Uterus (tissue), 4 donors: ENCODE results near the gene RNF6. TPM values are rescaled to one million over a fixed set of nuclear protein-coding genes. Genes with fewer than 3 reads are reported as not detected.
A peak's percentile ranks its signal among the peaks of the same experiment; 100 is the strongest.

Experiments used
- DNase-seq, 2 donors: peaks; one replicate each; pipeline ENCODE4 v3.0.0-alpha.2; 2019 to 2020
- H3K27ac ChIP-seq, 2 donors: fragments of 200-600 bp; sonication (generic); 1 replicate in 1 of 2; 2 replicates in 1 of 2; pipeline ENCODE4 v1.5.1; 2016 to 2018
- H3K27me3 ChIP-seq, 2 donors: fragments of 200-600 bp; sonication (generic); one replicate each; pipeline ENCODE4 v1.5.1; 2018 to 2019; ENCODE audit warnings: control low read depth in 1 of 2
- H3K36me3 ChIP-seq, 2 donors: fragments of 200-600 bp; sonication (generic); one replicate each; pipeline ENCODE4 v1.5.1; 2019; ENCODE audit warnings: control low read depth in 1 of 2
- H3K4me1 ChIP-seq, 2 donors: fragments of 200-600 bp; sonication (generic); one replicate each; pipeline ENCODE4 v1.5.1; 2018 to 2019; ENCODE audit warnings: control low read depth in 1 of 2
- H3K4me3 ChIP-seq, 2 donors: fragments of 200-600 bp; sonication (generic); 1 replicate in 1 of 2; 2 replicates in 1 of 2; pipeline ENCODE4 v1.5.1; 2018 to 2019; ENCODE audit warnings: mild to moderate bottlenecking in 1 of 2
- H3K9me3 ChIP-seq, 2 donors: fragments of 200-600 bp; sonication (generic); one replicate each; pipeline ENCODE4 v1.5.1; 2019; ENCODE audit warnings: control low read depth in 1 of 2
- CTCF ChIP-seq, 4 experiments: fragments of 200-600 bp in 2 of 4; fragments of 450-650 bp in 2 of 4; sonication (generic) in 2 of 4; IDR thresholded peaks; one replicate each; pipeline ENCODE4 v1.5.1; 2016 to 2019; ENCODE audit warnings: antibody characterized with exemption in 4 of 4, mild to moderate bottlenecking in 2 of 4, moderate library complexity in 1 of 4
- POLR2A ChIP-seq, 2 donors: fragments of 450-650 bp; IDR thresholded peaks; one replicate each; pipeline ENCODE4 v1.6.1; 2016; ENCODE audit warnings: antibody characterized with exemption in 2 of 2, mild to moderate bottlenecking in 1 of 2, moderate library complexity in 1 of 2
- intact Hi-C: fragments of 100-400 bp; cut with DNase I; formaldehyde crosslinking; loops from one replicate; pipeline ENCODE4 v1.15.1; 2023; ENCODE audit warnings: low total_unique reads
- total RNA-seq, 4 donors: library from RNA; depleted of rRNA in 3 of 4; stranded (reverse); fragments of >200 nt in 3 of 4; gene quantifications; one replicate each; pipeline versions ENCODE4 v1.1.0 to v1.2.4, GENCODE V29; 2014 to 2023
- donor health status: DM: yes; HTN: yes; CAD: no.

Gene RNF6
- total RNA-seq, 4 donors from 2014 or later, result 12.0 to 32.4 (median 20.0) TPM

DNA sequence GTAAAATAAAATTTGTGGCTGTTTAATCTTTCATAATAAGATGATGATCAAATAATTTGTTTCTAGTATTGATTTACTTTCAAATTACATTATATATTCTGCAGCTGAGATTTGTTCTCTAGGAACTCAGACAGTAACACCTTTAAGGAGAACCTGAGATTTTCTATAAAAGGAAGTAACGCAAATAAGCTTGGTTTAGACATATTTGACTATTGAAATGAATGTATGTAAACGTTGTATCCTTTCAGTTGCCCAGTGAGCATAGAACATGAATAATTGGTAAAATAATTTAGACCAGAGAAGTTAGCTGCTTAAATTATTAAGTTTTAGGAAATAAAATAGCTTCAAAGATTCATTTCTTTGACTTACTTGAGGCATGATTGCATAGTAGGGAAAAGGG lies 34.9 kb upstream of the RNF6 start:
- H3K4me3 ChIP-seq, result no peak overlapping the region
- no peak overlapping the region for H3K27ac ChIP-seq
- no peaks in the 10 kb centered on the region for H3K4me1 ChIP-seq
- H3K9me3 ChIP-seq, result no peaks in the 10 kb centered on the region
- intact Hi-C loops, result no loop called here
- no peak for TF ChIP-seq POLR2A (IDR thresholded peaks at IDR 0.05)
- no peak for TF ChIP-seq CTCF (IDR thresholded peaks at IDR 0.05)
- DNase-seq, result no peak
- H3K36me3 ChIP-seq, result no peaks in the 10 kb centered on the region
- no peaks in the 10 kb centered on the region for H3K27me3 ChIP-seq

GRCh38 chr13:26255691-26256277 lies 33.7 kb upstream of the RNF6 start:
- Histone ChIP-seq H3K36me3 (no peaks in the 10 kb centered on the region), H3K9me3 (no peaks in the 10 kb centered on the region), H3K27ac (no peak overlapping the region), H3K27me3 (no peaks in the 10 kb centered on the region), H3K4me1 (no peaks in the 10 kb centered on the region), H3K4me3 (no peak overlapping the region)
- DNase-seq, result no peak
- intact Hi-C loops, result no loop called here
- TF ChIP-seq POLR2A (IDR thresholded peaks at IDR 0.05) (no peak), CTCF (IDR thresholded peaks at IDR 0.05) (peak in 1 of 4 experiments; percentile 8)

- no peak for TF ChIP-seq POLR2A (IDR thresholded peaks at IDR 0.05)
- no peak for TF ChIP-seq CTCF (IDR thresholded peaks at IDR 0.05)
- no peak for DNase-seq
- Histone ChIP-seq H3K27me3 (no peaks in the 10 kb centered on the region), H3K27ac (peak overlapping the region; percentile 90 to 94), H3K36me3 (no peaks in the 10 kb centered on the region), H3K4me1 (no peaks in the 10 kb centered on the region), H3K4me3 (peak overlapping the region; percentile 58 to 90), H3K9me3 (no peaks in the 10 kb centered on the region)
- intact Hi-C loops, result no loop called here
Measured at GRCh38 chr13:26255115-26255514, 33.0 kb upstream of the RNF6 start.

GRCh38 chr13:26254583-26255111 lies 32.5 kb upstream of the RNF6 start:
- Histone ChIP-seq H3K4me3 (peak overlapping the region; percentile 58 to 90), H3K9me3 (no peaks in the 10 kb centered on the region), H3K36me3 (no peaks in the 10 kb centered on the region), H3K27me3 (no peaks in the 10 kb centered on the region), H3K4me1 (no peaks in the 10 kb centered on the region), H3K27ac (peak overlapping the region; percentile 90 to 94)
- intact Hi-C loops, result no loop called here
- peak; percentile 22 to 43 for DNase-seq
- TF ChIP-seq POLR2A (IDR thresholded peaks at IDR 0.05) (no peak), CTCF (IDR thresholded peaks at IDR 0.05) (no peak)

- TF ChIP-seq POLR2A (IDR thresholded peaks at IDR 0.05), result peak; percentile 23 to 65
- TF ChIP-seq CTCF (IDR thresholded peaks at IDR 0.05), result peak in 2 of 4 experiments; percentile 7 to 9
- peak; percentile 89 for DNase-seq
- intact Hi-C loops, result no loop called here
Measured at GRCh38 chr13:26253787-26254582, 31.9 kb upstream of the RNF6 start, which contains the start of gene CDK8. CDK8 (plus strand) TSS chr13:26254129; CDS start chr13:26254642, 513 bp downstream.

More at GRCh38 chr13:26253787-26254582, 31.9 kb upstream of the RNF6 start, which contains the start of gene CDK8:
- H3K9me3 ChIP-seq, result no peaks in the 10 kb centered on the region
- peak within 1 kb of the TSS; percentile 90 to 94 for H3K27ac ChIP-seq
- H3K4me1 ChIP-seq, result no peaks in the 10 kb centered on the region
- H3K27me3 ChIP-seq, result no peaks in the 10 kb centered on the region
- H3K4me3 ChIP-seq, result peak within 1 kb of the TSS; percentile 58 to 90
- no peaks in the 10 kb centered on the region for H3K36me3 ChIP-seq
